NCI-H82 (cell line): ENCODE results near the gene PGAM1.
A peak's percentile ranks its signal among the peaks of the same experiment; 100 is the strongest.
"Not testable (repeated sequence)": the region's sequence is repeated elsewhere in the genome, so short reads cannot be mapped to it uniquely, and the experiment has no call there.

Experiments used
- DNase-seq: peaks from one replicate; lab custom pipeline; 2025; lab: John Stamatoyannopoulos, UW

PGAM1 gene

DNA sequence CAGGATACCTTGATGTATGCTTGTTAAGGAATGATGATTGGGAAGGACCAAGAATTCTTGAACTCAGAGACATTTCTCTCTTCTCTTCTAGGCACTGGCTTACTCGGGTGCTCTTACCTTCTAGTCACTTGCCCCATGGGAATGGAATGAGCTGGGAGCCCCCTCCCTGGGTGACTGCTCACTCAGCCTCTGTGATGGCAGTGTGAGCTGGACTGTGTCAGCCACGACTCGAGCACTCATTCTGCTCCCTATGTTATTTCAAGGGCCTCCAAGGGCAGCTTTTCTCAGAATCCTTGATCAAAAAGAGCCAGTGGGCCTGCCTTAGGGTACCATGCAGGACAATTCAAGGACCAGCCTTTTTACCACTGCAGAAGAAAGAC lies 30.7 kb downstream of the PGAM1 start:
- DNase-seq: no peak

DNA sequence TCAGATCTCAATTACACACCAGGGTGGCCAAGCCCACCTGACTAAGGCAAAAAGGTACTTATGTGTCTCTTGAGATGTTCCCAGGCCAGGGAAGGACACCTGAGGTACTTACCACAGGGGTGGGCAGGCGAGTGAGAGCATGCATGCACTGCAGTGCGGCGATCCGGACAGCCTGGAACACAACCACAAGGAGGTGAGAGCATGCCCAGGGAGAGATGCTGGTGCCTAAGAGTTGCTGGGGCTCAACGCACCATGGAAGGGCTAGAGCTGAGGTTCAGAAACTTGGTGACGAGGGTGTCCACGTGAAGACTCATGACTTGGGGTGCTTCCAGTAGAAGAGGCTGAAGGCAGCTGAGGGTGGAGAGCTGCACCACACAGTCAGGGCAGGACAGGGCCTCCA lies 33.1 kb downstream of the PGAM1 start:
- no peak for DNase-seq

DNA sequence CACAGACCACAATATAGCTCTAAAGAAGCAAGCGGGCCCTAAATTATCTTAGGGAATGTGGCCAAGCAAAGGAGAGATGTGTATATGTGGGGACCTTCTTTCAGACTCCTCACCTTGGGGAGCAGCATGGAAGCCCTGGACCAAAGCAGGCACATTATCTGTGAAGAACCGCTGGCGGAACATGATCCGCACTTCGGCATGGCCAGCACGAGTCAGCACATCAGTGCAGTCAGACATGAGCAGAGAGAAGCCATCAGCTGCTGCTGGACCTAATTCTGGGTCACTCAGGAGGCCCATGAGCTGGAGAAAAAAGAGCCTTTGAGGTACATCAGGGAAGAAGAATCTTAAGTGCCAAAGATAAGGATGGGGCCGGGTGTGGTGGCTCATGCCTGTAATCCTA lies 33.9 kb downstream of the PGAM1 start:
- no peak for DNase-seq

DNA sequence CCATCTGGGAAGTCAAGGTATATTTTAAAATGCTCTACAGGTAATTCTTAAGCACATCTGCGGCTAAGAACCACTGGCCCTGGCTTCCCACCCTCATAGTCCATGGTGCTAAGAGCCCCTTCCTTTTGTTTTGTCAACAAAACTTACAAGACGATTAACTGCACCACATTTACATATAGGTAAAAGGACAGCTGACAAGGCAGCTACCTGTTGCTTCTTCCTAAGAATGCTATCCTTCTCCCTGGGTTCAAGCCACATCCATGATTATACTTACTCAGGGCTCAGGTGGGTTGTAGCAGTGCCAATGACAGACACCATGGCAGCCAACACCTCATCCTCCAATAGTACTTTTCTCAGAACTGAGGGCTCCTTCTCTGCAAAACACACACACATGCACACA lies 36.3 kb downstream of the PGAM1 start:
- DNase-seq: no peak

DNA sequence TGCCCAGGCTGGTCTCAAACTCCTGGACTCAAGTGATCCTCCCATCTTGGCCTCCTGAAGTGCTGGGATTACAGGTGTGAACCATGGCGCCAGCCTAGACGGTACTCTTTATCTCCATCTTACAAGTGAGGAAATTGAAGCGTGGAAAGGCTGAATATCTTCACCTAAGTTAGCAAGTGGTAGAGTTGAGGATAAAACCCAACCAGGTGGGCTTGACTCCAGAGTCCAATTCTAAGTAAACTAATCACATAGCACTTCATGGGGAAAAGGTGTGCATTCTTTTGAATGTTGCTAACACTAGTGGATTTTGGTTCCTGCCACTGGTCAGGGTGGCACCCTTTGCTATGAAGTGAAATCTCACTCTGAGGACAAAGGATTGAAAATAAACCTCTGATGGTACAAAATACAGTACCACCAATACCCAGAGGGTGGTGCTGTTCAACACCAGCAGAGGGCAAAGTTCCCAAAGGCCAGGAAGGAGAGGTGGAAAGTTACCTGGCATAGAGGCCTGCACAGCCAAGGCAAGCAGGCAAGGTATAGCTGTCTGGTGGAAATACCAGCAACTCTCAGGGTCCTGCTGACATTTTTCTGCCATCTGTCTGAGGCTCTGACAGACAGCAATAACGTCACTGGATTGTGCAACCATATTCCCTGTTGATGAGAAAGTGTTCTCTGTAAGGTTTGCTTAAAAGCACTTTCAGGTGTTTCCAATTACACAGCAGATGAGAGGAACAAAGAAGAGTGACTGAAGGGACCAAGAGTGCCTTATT lies 37.6 kb downstream of the PGAM1 start:
- DNase-seq: peak; percentile 62

DNA sequence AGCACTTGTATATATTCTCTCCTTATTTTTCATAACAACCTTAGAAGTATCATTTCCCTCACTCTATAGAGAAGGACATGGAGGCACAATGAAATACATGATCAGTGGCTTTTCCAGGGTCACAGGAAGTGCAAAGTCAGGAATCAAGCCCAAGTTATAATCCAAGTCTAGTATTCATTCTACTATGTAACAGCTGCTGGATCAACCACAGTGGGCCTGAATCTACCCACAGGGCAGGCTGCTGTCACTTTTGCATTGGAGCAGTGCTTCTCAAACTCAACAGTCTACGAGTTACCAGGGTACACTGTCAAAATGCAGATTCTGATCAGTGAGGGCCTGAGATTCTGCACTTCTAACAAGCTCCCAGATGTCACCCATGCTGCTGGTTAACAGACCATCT lies 38.2 kb downstream of the PGAM1 start:
- no peak for DNase-seq

DNA sequence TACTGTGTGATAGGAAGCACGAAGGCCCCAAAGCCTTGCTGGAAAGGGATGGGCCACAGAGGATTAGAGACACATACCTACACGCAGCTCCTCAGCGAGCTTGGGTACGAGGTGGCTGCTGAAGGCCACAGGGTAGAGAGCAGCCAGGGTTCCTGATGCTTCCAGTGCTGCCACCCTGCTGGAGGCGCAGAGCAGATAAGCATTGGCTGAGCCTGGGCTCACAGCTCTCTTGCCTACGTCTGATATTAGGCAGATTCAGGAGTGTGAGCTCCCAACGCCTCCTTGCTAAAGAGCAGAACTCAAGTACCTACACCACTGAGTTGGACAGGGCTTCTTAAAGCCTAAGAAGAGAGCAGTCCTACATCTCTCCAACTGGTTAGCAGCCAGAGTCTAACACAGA lies 40.0 kb downstream of the PGAM1 start:
- no peak for DNase-seq

DNA sequence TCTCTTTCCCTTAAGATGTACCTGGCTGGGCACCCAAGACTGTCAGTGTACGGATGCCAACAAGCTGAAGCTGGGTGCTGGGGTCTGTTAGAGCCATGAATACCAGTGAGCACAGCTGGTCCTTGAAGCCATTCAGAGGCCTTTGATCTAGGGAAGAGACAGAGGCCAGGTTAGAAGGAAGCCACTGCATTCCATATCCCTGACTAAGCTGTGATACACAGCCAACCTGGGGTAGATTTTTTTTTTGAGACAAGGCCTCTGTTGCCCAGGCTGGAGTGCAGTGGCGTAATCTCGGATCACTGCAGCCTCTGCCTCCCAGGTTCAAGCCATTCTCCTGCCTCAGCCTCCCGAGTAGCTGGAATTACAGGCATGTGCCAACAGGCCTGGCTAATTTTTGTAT lies 40.8 kb downstream of the PGAM1 start:
- no peak for DNase-seq

DNA sequence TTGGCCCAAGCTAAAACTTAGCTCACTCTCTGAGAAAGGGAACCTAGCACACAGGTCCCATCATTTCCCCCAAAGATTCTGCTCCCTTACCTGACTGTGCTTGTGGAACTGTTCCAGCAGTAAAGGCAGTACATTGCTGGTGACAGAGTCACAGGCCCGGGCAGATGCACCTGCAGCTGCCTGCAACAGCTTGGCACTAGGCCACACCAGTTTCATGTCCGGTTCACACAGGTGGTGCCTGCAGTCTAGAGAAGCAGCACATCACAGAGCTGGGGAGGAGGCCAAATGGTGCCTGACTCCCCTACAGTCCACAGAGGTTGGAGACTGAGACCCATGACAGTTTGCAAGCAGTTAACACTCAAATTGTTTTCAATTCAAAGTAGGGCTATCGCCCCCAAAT lies 42.2 kb downstream of the PGAM1 start:
- no peak for DNase-seq

DNA sequence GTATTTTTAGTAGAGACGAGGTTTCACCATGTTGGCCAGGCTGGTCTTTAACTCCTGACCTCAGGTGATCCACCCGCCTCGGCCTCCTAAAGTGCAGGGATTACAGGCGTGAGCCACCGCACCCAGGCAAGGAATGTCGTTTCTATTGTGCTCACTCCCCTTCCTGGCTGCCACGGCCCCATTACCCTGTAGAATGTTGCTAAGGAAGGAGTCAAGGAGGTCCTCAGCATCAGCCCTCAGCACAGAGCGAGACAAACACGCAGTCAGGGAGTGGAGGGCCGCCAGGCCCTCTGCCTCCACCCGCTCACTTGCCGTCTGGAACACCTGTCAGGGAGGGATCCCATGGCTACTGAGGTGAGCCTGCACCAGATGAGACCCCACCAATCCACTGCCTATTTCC lies 42.8 kb downstream of the PGAM1 start:
- DNase-seq: not testable (repeated sequence)

DNA sequence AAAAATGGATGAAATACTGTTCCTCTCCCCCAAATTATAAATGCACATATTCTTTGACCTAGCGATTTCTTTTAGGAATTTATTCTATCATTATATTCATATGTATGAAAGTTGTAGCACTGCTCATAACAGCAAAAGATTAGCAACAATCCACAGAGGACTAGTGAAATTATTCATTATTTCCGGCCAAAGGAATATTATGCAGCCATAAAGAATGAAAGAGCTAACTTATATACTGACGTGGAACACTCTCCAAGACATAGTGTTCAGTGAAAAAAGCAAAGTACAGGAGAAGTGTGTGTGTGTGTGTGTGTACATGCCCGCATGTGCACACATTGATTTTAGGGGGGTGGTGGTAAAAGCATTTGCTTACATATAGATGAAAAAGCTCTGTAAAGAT lies 48.9 kb downstream of the PGAM1 start:
- no peak for DNase-seq

DNA sequence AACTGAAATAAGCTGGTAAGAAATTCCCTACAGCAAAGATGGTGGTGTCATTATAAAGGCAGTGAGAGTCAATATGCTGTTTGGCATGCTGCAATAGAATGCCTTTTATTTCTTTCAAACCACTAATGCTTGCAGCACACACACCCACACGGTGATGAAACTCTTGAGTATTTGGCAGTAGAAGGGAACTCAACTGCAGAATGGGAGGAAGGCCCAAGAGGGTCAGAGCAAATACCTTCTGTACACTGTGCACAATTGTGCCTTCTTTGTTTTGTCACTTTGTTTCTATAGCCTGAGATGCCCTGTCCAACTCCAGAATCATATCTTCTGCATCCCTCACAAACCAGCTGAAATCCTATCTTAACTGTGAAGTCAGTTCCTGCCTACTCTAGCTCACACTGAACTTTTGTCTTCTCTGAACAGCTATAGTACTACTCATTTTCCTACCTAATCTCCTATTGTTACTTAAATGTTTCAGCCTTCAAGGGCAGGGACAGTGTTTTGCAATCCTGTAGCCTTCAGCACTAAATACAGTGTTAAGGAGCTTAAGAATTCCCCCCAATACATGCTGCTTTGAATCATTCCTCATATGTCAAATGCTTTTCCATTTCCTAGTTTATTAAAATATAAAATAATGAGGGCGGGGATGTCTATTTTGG lies 50.1 kb downstream of the PGAM1 start:
- no peak for DNase-seq

DNA sequence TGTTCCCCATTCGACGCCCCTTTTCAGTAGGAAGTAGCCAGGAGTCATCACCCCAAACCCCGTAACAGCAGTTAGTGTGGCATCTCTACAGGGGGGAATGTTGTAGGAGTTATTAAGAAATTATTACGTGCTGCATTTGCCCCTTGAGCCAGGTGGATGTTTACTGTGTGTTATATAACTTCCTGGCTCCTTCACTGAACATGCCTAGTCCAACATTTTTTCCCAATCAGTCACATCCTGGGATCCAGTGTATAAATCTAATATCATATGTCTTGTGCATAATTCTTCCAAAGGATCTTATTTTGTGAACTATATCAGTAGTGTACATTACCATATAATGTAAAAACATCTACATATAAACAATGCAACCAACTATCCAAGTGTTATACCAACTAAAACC lies 53.4 kb downstream of the PGAM1 start:
- not testable (repeated sequence) for DNase-seq

DNA sequence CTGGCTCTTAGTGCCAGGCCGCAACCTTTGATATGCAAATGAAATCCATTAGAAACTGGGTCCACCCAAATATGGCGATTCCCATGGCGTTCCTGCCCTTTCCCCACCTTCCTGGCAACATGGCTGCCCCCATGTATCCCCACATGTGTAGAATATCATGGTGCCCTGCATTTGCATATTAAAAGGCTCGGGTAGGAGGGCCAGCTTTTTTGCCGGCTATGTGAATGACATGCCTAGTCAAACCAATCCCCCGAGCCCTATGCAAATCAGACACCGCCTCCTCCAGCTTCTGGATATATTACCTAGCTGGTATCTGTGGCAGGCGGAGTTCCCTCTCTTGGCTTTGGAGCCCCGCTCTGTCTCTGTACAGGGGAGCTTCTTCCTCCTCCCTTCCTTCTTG lies 53.9 kb downstream of the PGAM1 start:
- peak; percentile 50 for DNase-seq

DNA sequence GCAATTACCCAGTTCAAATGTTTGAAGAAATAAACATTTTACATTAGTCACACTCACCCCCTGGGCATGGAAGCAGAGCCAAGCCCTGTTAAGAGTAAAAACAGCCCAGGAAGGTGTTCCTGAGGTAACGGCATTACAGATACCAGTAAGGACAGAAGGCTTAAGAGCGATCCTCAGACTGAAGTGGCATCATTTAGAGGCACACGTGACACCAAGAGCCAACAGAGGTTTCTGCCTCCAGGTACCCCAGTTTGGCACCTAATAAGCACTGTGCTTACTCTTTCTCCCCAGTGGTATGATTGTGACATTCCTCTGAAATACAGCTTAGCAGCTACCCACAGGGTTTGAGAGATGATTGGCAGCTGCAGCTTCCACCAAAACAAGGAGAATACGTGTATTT lies 55.1 kb downstream of the PGAM1 start:
- DNase-seq: no peak

DNA sequence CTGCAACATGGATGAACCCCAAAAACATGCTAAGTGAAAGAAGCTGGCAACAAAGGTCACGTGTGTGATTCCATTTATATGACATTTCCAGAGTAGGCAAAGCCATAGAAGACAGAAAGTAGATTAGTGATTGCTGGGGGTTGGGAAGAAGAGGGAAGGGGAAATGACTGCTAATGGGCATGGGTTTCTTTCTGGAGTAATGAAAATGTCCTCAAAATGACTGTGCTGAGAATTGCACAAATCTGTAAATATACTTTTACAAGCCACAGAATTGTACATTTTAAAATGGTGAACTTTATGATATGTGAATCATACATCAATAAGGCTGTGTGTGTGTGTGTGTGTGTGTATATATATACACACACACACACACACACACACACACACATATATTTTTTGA lies 56.4 kb downstream of the PGAM1 start:
- DNase-seq: no peak
